Rectal smooth muscle tissue (tissue), 1 donor: Measurements from ENCODE around the gene SLC12A3.

Experiments
- H3K27ac ChIP-seq: one replicate; pipeline ENCODE4 v1.7.0; 2013; ENCODE audit warnings: low read depth, low read length, inconsistent platforms
- H3K27me3 ChIP-seq: one replicate; pipeline ENCODE4 v1.7.0; 2013; ENCODE audit warnings: low read length; ENCODE audit not compliant: control insufficient read depth, insufficient read depth
- H3K36me3 ChIP-seq: one replicate; pipeline ENCODE4 v1.7.0; 2013; ENCODE audit warnings: low read length; ENCODE audit not compliant: control insufficient read depth, insufficient read depth
- H3K4me1 ChIP-seq: one replicate; pipeline ENCODE4 v1.7.0; 2013; ENCODE audit warnings: low read length; ENCODE audit not compliant: control insufficient read depth, insufficient read depth
- H3K4me3 ChIP-seq: one replicate; pipeline ENCODE4 v1.7.0; 2013; ENCODE audit warnings: low read length
- H3K9ac ChIP-seq: one replicate; pipeline ENCODE4 v1.7.0; 2013; ENCODE audit warnings: low read length

Gene SLC12A3

DNA sequence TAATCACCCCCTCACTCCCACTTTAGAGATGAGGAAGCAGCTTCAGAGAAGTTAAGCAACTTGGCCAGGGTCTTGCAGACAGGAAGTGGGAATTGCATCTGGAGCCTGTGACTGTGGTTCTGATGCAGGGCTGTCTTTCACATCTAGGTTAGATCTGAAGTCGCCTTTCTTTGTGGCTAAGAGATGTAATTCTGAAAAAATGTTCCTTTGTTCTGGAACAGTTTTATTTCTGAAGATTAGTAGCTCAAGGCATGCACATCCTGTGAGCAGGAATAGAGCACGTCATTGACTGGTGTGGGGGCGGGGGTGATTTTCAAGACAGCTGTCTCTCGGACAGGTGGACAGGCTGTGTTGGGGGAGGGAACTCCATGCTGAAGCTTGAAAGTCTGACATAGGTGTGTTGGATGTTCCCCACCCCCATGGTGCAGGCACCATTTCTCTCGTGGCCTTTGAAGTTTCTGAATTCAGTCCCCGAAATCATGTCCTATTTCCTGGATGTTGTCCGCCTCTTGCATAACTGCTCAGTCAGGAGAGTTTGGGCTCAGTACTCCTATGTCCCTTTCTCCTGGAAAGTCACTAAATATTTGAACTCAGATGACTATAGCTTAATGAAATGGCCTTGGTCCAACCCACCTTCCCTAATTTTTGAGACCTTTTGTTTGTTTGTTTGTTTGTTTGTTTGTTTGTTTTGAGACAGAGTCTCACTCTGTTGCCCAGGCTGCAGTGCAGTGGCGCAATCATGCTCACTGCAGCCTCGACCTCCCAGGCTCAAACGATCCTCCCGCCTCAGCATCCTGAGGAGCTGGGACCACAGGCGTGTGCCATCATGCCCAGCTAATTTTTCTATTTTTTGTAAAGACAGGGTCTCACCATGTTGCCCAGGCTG, 45.9 kb downstream of the SLC12A3 start:
- Histone ChIP-seq H3K27me3 (no peaks in the 10 kb centered on the region), H3K27ac (no peak overlapping the region), H3K4me3 (no peak overlapping the region), H3K9ac (no peak overlapping the region), H3K36me3 (no peaks in the 10 kb centered on the region), H3K4me1 (no peaks in the 10 kb centered on the region)

DNA sequence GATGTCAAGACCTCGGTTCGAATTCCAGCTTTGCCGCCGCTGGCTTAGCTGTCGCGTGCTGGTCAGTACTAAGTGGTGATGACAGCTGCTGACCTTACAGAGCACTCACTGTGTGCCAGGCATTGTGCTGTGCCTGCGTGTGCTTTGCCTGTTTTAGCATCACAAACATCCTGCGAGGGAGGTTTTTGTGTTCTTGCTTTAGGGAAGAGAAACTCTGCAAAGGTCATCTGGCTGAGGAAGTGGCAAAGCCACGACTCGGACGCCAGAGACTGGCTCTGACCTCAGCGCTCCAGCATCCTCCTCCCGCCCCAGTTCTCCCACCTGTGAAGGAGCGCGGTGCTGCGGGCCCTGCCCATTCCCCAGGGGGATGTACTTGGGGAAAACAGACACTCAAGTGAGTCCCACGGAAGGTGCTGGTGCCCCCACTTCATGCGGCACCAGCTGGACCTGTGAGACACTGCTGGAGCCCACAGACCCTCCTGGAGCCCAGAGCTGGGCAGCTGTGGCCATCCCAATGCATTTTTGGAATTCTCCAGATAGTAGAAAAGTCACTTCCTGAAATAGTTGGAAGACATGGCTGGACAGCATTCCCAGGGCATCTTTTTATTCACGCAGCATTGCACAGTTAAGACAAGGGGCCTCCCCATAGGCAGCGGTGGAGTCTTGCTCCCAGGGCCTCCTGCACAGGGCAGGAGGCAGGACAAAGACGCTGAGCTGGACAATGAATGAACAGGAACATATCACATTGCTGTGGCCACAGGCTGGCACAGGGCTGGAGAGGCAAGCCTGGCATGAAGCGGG, 47.0 kb downstream of the SLC12A3 start:
- no peak overlapping the region for H3K9ac ChIP-seq
- no peaks in the 10 kb centered on the region for H3K4me1 ChIP-seq
- H3K4me3 ChIP-seq, result no peak overlapping the region
- H3K36me3 ChIP-seq, result no peaks in the 10 kb centered on the region
- H3K27ac ChIP-seq, result no peak overlapping the region
- H3K27me3 ChIP-seq, result no peaks in the 10 kb centered on the region

DNA sequence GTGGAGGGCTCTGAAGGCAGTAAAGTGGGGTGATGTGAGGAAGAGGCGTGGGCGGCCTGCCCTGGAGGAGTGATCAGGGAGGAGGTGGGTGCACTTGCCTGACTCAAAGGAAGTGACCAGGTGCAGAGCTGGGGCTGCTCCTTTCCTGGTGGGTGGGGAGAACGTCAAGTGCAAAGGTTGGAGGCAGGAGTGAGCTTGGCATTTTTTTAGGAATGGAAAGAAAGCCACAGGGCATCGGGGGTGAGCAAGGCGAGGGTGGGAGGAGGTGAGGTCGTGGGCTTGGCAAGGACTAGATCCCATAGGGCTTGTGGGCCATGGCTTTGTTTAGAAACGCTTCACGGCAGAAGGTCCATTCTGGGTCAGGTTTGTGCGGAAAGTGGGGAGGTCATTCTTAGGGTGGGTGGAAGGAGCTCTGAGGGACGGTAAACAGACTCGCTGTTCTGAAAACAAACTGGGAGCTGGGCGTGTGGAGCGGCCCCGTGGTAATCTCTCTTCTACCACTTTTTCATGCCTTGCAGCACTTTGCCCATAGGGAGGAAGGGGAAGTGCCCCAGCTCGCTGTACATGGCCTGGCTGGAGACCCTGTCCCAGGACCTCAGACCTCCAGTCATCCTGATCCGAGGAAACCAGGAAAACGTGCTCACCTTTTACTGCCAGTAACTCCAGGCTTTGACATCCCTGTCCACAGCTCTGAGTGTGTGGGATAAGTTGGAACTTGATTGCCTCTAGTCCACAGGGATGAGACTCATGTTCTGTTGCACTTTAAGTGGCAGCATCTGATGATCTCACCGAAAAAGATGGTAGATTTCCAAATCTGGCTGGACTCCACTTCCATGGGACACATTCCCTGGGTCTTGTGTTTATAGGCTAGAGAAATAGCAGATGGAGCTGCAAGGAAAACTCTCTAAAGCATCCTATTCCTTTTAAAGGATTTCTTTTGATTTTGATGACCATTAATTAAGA, 48.0 kb downstream of the SLC12A3 start:
- Histone ChIP-seq H3K27me3 (no peaks in the 10 kb centered on the region), H3K4me1 (no peaks in the 10 kb centered on the region), H3K27ac (no peak overlapping the region), H3K4me3 (no peak overlapping the region), H3K9ac (no peak overlapping the region), H3K36me3 (no peaks in the 10 kb centered on the region)

DNA sequence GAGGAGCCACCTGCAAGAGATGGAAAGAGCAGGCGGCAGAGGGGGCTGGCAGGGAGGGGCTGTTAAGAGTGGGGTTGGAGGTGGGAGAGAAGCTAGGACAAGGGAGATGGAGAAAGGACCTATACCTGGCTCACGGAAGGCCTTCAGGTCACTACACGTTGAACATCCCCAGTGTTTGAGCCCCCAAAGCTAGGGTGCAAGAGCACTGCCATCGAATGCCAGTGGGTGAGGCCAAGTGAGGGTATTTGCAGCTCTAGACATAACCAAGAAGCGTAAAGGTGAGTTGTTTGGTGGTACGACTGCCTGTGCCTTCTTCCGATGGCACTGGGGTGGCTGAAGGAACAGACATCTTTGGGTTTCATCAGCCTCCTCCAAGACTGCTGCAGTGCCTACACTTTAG, 49.9 kb downstream of the SLC12A3 start:
- H3K4me1 ChIP-seq, result no peaks in the 10 kb centered on the region
- H3K27me3 ChIP-seq, result no peaks in the 10 kb centered on the region
- no peaks in the 10 kb centered on the region for H3K36me3 ChIP-seq
- H3K27ac ChIP-seq, result no peak overlapping the region
- H3K4me3 ChIP-seq, result no peak overlapping the region
- H3K9ac ChIP-seq, result no peak overlapping the region

DNA sequence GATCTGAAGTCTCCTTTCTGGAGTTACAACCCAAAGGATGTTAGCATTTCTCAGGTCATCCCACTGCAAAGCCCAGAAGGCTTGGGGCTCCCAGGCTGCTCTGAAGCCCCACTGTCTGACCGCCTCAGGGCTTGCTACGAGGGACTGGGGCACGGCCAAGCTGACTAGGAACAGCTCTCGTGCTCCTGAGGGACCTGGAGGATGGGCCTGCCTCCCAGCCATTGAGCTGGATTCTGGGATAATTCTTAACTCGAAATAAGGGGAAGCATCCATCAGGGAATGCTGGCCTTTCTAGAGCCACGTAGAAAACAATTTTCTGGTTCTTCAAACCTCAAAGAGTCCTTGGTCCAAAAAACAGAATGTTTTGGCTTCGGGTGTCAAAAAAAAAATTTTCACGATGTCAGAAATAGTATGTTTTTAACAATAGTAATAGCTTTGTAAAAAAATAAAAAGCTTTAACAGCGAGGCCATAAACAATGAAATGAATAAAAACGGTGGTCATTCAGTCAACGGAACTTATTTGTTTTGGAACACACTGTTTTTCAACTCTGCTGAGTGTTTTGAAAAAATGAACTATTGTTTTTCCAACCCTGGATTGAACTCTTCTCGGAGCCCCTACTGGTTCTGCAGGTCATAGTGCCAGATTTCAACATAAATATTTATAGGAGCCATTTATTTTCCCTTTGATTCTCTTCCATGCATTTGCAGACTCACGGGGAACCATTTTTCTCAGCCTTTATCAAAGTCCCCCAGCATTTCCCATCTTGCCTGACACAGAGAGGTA, 50.5 kb downstream of the SLC12A3 start:
- Histone ChIP-seq H3K36me3 (no peaks in the 10 kb centered on the region), H3K4me1 (no peaks in the 10 kb centered on the region), H3K9ac (no peak overlapping the region), H3K27ac (no peak overlapping the region), H3K4me3 (no peak overlapping the region), H3K27me3 (no peaks in the 10 kb centered on the region)

DNA sequence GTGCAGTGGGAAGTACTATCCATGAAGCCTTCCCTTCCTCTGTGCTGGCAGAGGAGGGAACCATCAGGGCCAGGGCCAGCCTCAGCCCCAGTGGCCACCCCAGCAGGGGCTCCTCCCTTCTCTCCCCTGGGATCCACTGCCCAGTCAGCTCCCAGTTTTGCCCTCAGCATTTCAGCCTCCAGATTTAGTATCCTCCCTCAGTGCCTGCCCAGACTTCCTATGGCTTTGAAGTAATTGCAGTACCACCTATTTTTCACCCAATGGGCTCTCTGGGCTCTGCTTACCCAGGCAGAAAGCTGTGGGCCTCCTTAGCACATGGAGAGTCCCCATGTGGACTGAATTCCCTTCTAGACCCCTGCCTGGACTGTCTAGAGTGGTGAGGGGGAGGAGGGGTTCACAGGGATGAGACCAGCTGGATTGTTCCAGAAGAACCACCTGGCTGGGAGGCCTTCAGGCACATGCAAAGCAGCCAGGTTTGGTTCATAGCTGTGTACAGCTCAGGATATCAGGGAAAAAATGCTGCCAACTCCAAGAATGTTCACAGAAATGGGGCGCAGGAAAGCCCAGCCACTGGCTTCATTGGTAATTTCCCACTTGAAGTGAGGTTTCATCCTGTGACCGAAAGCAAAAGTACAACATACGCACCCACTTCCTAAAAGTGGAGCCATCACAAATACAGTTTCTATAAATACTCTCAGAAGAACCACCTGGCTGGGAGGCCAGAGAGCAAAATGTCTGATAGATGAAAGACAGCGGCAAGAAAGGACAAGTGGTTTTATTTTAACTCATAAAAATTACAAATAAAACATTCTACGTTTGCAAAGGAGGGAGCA, 51.8 kb downstream of the SLC12A3 start:
- no peak overlapping the region for H3K9ac ChIP-seq
- no peaks in the 10 kb centered on the region for H3K27me3 ChIP-seq
- H3K4me3 ChIP-seq, result no peak overlapping the region
- H3K4me1 ChIP-seq, result no peaks in the 10 kb centered on the region
- H3K36me3 ChIP-seq, result no peaks in the 10 kb centered on the region
- H3K27ac ChIP-seq, result no peak overlapping the region

DNA sequence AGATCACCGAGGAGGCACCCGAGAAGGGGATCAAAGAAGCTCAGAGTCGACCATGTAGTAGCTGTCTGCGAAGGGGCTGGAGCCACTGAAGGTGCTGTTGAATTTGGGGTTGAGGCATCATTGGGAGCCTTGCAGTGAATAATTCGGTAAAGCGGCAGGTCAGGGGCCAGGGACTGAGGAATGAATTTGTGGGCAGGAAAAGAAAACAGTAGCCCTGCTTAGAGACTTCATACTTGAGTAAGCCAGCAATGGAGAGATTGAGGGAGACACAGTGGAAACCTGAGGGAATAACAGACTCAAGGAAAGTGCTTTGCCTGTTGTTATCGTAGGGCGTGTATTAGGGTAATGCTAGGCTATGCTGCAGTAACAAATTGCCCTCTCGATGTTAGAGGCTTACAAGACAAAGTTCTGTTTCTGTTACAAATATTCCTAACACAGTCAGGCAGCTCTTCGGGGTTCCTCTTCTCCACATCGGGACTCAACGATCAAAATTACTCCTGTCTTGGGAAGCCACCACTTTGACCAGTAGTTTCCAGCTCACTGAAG, 53.5 kb downstream of the SLC12A3 start:
- no peak overlapping the region for H3K9ac ChIP-seq
- no peak overlapping the region for H3K27ac ChIP-seq
- no peak overlapping the region for H3K4me3 ChIP-seq
- no peaks in the 10 kb centered on the region for H3K27me3 ChIP-seq
- H3K4me1 ChIP-seq, result no peaks in the 10 kb centered on the region
- no peaks in the 10 kb centered on the region for H3K36me3 ChIP-seq

DNA sequence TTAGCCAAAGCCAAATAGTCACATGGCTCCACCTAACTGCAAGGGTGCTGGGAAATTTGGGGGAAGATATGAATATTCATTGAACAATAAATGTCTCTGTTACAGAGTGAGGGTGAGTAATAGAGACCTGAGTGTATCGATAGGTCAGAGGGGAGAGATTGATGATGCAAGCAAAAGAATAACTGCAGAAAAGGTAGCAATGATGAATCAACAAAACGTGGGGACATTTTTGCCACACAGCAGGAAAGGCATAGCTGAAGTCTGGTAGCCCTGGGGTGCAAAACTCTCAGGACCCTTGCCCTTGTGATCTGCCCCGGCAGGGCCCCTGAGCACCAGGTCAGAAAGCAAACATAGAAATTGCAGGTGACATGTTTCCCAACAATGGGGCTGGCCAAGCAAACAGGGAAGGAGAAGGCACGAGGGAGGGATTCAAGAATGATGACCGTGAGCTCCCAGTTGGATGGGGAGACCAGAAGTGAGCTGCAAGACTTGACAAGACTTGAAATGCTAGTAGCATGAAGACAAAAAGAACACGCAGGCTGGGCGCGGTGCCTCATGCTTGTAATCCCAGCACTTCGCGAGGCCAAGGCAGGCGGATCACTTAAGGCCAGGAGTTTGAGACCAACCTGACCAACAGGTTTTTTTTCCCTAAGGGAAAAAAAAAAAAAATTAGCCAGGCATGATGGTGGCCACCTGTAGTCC, 54.2 kb downstream of the SLC12A3 start:
- Histone ChIP-seq H3K9ac (no peak overlapping the region), H3K27me3 (no peaks in the 10 kb centered on the region), H3K4me3 (no peak overlapping the region), H3K4me1 (no peaks in the 10 kb centered on the region), H3K27ac (no peak overlapping the region), H3K36me3 (no peaks in the 10 kb centered on the region)

DNA sequence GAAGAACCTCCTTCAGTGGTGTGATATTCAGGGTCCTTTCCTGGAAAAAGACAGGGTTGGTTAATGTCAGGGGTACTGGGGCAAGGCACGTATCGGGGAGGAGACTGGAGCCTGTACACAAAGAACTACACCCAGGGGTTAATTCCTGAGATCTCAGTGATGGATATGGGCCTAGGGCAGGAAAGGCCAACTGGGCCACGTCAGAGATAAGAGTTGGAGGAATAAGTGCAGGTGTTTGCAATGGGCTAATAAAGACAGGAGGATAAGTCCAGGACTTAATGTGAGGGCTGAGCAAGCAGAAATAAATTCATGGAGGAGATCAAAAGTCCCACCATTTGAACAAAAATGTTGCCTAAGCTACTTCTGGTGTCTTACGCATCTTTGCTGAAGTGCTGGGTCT, 56.6 kb downstream of the SLC12A3 start:
- H3K4me3 ChIP-seq, result no peak overlapping the region
- no peaks in the 10 kb centered on the region for H3K27me3 ChIP-seq
- H3K27ac ChIP-seq, result no peak overlapping the region
- H3K4me1 ChIP-seq, result no peaks in the 10 kb centered on the region
- H3K9ac ChIP-seq, result no peak overlapping the region
- no peaks in the 10 kb centered on the region for H3K36me3 ChIP-seq

DNA sequence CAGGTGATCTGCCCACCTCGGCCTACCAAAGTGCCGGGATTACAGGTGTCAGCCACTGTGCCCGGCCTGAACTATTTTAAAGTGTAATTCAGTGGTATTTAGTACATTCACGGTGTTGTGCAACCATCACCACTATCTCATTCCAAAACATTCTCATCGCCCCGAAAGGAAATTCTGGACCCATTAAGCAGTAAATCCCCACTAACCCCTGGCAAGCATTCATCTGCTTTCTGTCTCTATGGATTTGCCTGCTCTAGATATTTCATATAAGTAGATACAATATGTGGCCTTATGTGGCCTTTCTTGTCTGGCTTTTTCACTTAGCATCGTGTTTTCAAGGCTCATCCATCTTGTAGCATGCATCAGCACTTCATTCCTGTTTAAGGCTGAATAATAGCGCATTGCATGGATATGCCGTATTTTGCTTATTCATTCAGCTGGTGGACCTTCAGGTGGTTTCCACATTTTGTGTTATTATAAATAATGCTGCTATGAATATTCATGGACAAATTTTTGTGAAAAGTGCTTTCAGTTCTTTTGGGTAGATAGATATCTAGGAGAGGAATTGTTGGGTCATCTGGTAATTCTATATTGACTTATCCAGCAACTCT, 58.6 kb downstream of the SLC12A3 start:
- Histone ChIP-seq H3K36me3 (no peaks in the 10 kb centered on the region), H3K9ac (no peak overlapping the region), H3K27ac (no peak overlapping the region), H3K4me1 (no peaks in the 10 kb centered on the region), H3K27me3 (no peaks in the 10 kb centered on the region), H3K4me3 (no peak overlapping the region)
